H1 (cell line): ENCODE data around the gene PPM1D. TPM values are rescaled to one million over a fixed set of nuclear protein-coding genes. Genes with fewer than 3 reads are reported as not detected.

Source experiments
- MAFK ChIP-seq: IDR thresholded peaks from 2 replicates; pipeline ENCODE4 v1.6.1; 2012; ENCODE audit warnings: low read depth, mild to moderate bottlenecking, improper control_type of control experiment, low read length
- RAD21 ChIP-seq, 2 experiments: IDR thresholded peaks in 1 of 2; conservative IDR thresholded peaks in 1 of 2; 2 replicates each; pipeline ENCODE4 v1.6.1; 2011; ENCODE audit warnings: low read depth in 2 of 2, low read length in 2 of 2, improper control_type of control experiment in 1 of 2, inconsistent platforms in 1 of 2, mild to moderate bottlenecking in 1 of 2, moderate library complexity in 1 of 2
- RFX5 ChIP-seq: IDR thresholded peaks from 2 replicates; pipeline ENCODE4 v1.6.1; 2011; ENCODE audit warnings: low read depth, low read length, improper control_type of control experiment, borderline replicate concordance
- TEAD4 ChIP-seq: IDR thresholded peaks from 2 replicates; pipeline ENCODE4 v1.6.1; 2012; ENCODE audit warnings: low read depth, low read length, inconsistent platforms, mixed read lengths
- polyA plus RNA-seq, 7 experiments: library from polyadenylated mRNA; depleted of rRNA in 3 of 7; stranded (reverse) in 5 of 7; unstranded in 2 of 7; fragments of >200 nt in 5 of 7; fragments of 200-250 nt in 2 of 7; gene quantifications; 1 replicate in 5 of 7; 2 replicates in 1 of 7; 4 replicates in 1 of 7; pipeline versions ENCODE4 v1.2.1 to v1.2.3, GENCODE V29; 2011 to 2013; ENCODE audit warnings: missing spikeins in 2 of 7, mixed read lengths in 2 of 7
- small RNA-seq: library from polyadenylated mRNA; stranded (forward); fragments of <200 nt; extraction: miRNeasy Mini kit (QIAGEN cat#:217004); gene quantifications from one replicate; pipeline ENCODE3, GENCODE V24; 2013; ENCODE audit not compliant: insufficient read depth
- total RNA-seq: library from RNA; stranded (reverse); fragmentation: NEBNext Ultra II Directional; extraction: Animal tissue kit (Norgen Biotek cat#: 25700); gene quantifications from 2 replicates; pipeline ENCODE4 v1.2.1, GENCODE V29; 2021
- TF ChIP-seq, protein P1 (sequence below), 3 experiments: IDR thresholded peaks; 1 replicate in 2 of 3; 2 replicates in 1 of 3; pipeline versions ENCODE4 v1.5.1 to v1.6.1; 2011; ENCODE audit warnings: low read length in 3 of 3, mild to moderate bottlenecking in 3 of 3, inconsistent platforms in 2 of 3, low read depth in 1 of 3, moderate library complexity in 1 of 3; ENCODE audit not compliant: insufficient read depth in 1 of 3; ENCODE audit errors: control extremely low read depth in 1 of 3

PPM1D gene
- total and polyA plus RNA-seq, 2 of the 8 experiments (the other 6 are each of a cell fraction or from before 2014, with no cell fraction given), result 5.0 to 16.7 TPM

DNA sequence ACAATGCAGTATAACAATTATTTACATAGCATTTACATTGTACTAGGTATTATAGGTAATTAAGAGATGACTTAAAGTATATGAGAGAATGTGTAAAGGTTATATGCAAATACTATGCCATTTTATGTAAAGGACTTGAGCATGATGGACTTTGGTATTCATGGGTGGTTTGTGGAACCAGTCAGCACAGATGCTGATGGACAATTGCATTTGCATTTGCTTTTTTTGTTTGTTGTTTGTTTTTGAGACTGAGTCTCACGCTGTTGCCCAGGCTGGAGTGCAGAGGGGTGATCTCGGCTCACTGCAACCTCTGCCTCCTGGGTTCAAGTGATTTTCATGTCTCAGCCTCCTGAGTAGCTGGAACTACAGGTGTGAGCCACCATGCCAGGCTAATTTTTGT lies 113.6 kb downstream of the PPM1D start (continued):
- TF ChIP-seq, protein P1, sequence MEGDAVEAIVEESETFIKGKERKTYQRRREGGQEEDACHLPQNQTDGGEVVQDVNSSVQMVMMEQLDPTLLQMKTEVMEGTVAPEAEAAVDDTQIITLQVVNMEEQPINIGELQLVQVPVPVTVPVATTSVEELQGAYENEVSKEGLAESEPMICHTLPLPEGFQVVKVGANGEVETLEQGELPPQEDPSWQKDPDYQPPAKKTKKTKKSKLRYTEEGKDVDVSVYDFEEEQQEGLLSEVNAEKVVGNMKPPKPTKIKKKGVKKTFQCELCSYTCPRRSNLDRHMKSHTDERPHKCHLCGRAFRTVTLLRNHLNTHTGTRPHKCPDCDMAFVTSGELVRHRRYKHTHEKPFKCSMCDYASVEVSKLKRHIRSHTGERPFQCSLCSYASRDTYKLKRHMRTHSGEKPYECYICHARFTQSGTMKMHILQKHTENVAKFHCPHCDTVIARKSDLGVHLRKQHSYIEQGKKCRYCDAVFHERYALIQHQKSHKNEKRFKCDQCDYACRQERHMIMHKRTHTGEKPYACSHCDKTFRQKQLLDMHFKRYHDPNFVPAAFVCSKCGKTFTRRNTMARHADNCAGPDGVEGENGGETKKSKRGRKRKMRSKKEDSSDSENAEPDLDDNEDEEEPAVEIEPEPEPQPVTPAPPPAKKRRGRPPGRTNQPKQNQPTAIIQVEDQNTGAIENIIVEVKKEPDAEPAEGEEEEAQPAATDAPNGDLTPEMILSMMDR (IDR thresholded peaks at IDR 0.05; ENCODE audit: control extremely low read depth in 1 of 3, insufficient read depth in 1 of 3, low read depth in 1 of 3, low read length in 3 of 3), result no peak
- no peak for TF ChIP-seq MAFK
- no peak for TF ChIP-seq RAD21 (IDR thresholded peaks at IDR 0.05 in 1 of 2, conservative IDR thresholded peaks at IDR 0.05 in 1 of 2; ENCODE audit: low read depth in 2 of 2, low read length in 2 of 2)
- no peak for TF ChIP-seq TEAD4
- no peak for TF ChIP-seq RFX5

Small RNA genes within 50 kb of the gene (small RNA-seq; reads per million reads assigned to genes)
- gene AC011921.2 (not detected), gene RN7SL606P (not detected), gene RNU6-623P (not detected)

Other genes with a start within 250 kb of the PPM1D start
- gene USP32, start 208.1 kb upstream of the PPM1D start, total RNA-seq, result 109 and 112 TPM in 2 replicates
- gene USP32, start 208.1 kb upstream of the PPM1D start, polyA plus RNA-seq (2011; rRNA removed), result 22.3 and 29.6 TPM in 2 replicates
- not detected in 2 replicates for gene CHCT1, start 177.7 kb upstream of the PPM1D start, total RNA-seq
- gene CHCT1, start 177.7 kb upstream of the PPM1D start, polyA plus RNA-seq (2011; rRNA removed), result 0.06 and 0.08 TPM in 2 replicates
- gene APPBP2, start 74.0 kb upstream of the PPM1D start, total RNA-seq, result 18.0 and 20.5 TPM in 2 replicates
- gene APPBP2, start 74.0 kb upstream of the PPM1D start, polyA plus RNA-seq (2011; rRNA removed), result 1.9 and 3.3 TPM in 2 replicates
- 11.7 and 13.3 TPM in 2 replicates for gene BCAS3, start 77.7 kb downstream of the PPM1D start, total RNA-seq
- gene BCAS3, start 77.7 kb downstream of the PPM1D start, polyA plus RNA-seq (2011; rRNA removed), result 9.9 and 13.9 TPM in 2 replicates